ENCODE data around the gene TMEM87A.

The TMEM87A gene

GRCh38 chr15:42199126-42199525 lies 74.1 kb downstream of the TMEM87A start:
- DNase-seq (ENCODE audit: low read depth), result no peak
- no peak for TF ChIP-seq CTCF (IDR thresholded peaks at IDR 0.05; ENCODE audit: control insufficient read depth, extremely low read depth, insufficient read depth)
- no peak overlapping the region for H3K4me3 ChIP-seq (ENCODE audit: low read depth, low read length)

GRCh38 chr15:42198516-42198915 lies 74.7 kb downstream of the TMEM87A start:
- no peak overlapping the region for H3K4me3 ChIP-seq (ENCODE audit: low read depth, low read length)
- DNase-seq (ENCODE audit: low read depth), result no peak
- no peak for TF ChIP-seq CTCF (IDR thresholded peaks at IDR 0.05; ENCODE audit: control insufficient read depth, extremely low read depth, insufficient read depth)

GRCh38 chr15:42194513-42194912 lies 78.7 kb downstream of the TMEM87A start:
- DNase-seq (ENCODE audit: low read depth), result no peak
- no peak overlapping the region for H3K4me3 ChIP-seq (ENCODE audit: low read depth, low read length)
- no peak for TF ChIP-seq CTCF (IDR thresholded peaks at IDR 0.05; ENCODE audit: control insufficient read depth, extremely low read depth, insufficient read depth)

- no peak for TF ChIP-seq CTCF (IDR thresholded peaks at IDR 0.05; ENCODE audit: control insufficient read depth, extremely low read depth, insufficient read depth)
- no peak for DNase-seq (ENCODE audit: low read depth)
- no peak overlapping the region for H3K4me3 ChIP-seq (ENCODE audit: low read depth, low read length)
Observed at GRCh38 chr15:42193383-42193782, 79.8 kb downstream of the TMEM87A start.

GRCh38 chr15:42191610-42192346 lies 81.5 kb downstream of the TMEM87A start:
- H3K4me3 ChIP-seq (ENCODE audit: low read depth, low read length), result no peak overlapping the region
- DNase-seq (ENCODE audit: low read depth), result no peak
- no peak for TF ChIP-seq CTCF (IDR thresholded peaks at IDR 0.05; ENCODE audit: control insufficient read depth, extremely low read depth, insufficient read depth)

- no peak for DNase-seq (ENCODE audit: low read depth)
- no peak for TF ChIP-seq CTCF (IDR thresholded peaks at IDR 0.05; ENCODE audit: control insufficient read depth, extremely low read depth, insufficient read depth)
Observed at GRCh38 chr15:42190370-42190769, 82.9 kb downstream of the TMEM87A start.

GRCh38 chr15:42185801-42186200 lies 87.4 kb downstream of the TMEM87A start:
- H3K4me3 ChIP-seq (ENCODE audit: low read depth, low read length), result no peak overlapping the region
- no peak for DNase-seq (ENCODE audit: low read depth)
- TF ChIP-seq CTCF (IDR thresholded peaks at IDR 0.05; ENCODE audit: control insufficient read depth, extremely low read depth, insufficient read depth), result no peak

More at GRCh38 chr15:42190370-42190769, 82.9 kb downstream of the TMEM87A start:
- H3K4me3 ChIP-seq (ENCODE audit: low read depth, low read length), result no peak overlapping the region
